SK-N-MC (cell line): ENCODE results near the gene DAB2IP.

Source experiments
- EZH2 ChIP-seq: fragments of 200-600 bp; sonication (generic); IDR thresholded peaks from one replicate; pipeline ENCODE4 v1.6.1; 2017; ENCODE audit warnings: antibody characterized with exemption
- FOXP2 ChIP-seq: optimal IDR thresholded peaks from 2 replicates; pipeline ENCODE3; 2011; ENCODE audit warnings: mild to moderate bottlenecking, moderate library complexity; ENCODE audit not compliant: insufficient read depth; ENCODE audit errors: extremely low read length, control extremely low read depth
- POLR2AphosphoS5 ChIP-seq: IDR thresholded peaks from 2 replicates; pipeline ENCODE4 v1.6.1; 2012; ENCODE audit warnings: mild to moderate bottlenecking, low read depth, low read length, borderline replicate concordance

DNA sequence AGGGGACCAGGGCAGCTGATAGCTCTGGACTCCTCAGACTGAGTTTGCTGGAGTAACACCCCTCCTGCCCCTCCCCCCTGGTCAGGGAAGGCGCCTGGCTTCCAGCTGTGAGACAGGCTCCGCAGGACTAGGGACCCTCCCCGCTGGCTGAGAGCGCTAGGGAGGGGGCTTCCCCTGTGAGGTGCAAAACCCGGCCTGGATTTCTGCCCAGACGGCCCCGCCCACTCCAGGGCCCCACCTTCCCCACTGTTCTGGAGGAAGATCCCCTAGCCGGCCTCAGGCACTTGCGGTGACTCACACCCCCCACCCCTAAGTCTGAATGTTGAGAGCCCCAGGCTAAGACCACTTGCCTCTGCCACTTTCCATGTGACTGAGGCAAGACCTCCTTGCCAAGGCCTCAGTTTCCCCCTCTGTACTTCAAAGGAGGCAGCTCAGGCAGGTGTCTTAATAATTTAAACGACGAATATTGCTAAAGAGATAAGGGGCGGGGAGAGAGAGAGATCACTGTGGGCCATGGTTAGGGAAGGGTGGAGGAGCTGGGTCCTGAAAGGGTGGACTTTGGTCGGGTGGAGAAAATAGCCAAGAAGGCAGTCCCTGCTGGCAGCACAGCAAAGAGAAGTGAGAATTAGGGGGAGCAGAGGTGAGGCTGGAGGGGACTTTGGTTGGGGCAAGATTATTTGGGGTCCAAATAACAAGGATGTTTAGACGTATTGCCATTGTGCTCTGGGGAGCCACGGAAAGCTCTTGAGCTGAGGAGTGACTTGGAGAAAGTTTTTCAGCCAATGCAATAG is 1.0 kb upstream of the DAB2IP start:
- peak; percentile 61; the same call in 1 of the 2 replicates for TF ChIP-seq POLR2AphosphoS5
- TF ChIP-seq EZH2 = no peak
- peak; percentile 86 for TF ChIP-seq FOXP2
